H54 (cell line): Measurements from ENCODE around the gene OIP5.
"Not testable (repeated sequence)": the region's sequence is repeated elsewhere in the genome, so short reads cannot be mapped to it uniquely, and the experiment has no call there.

Experiments used
- DNase-seq: peaks from one replicate; pipeline ENCODE4 v3.0.0; 2011; ENCODE audit warnings: low spot score, mixed read lengths; ENCODE audit not compliant: insufficient read length
- FAIRE-seq: peaks from 3 replicates; lab custom pipeline; 2011; peaks lifted over from hg19 to GRCh38; lab: Jason Lieb, UNC
- POLR2A ChIP-seq: IDR thresholded peaks from 2 replicates; pipeline ENCODE4 v1.6.1; 2011; ENCODE audit warnings: low read depth, mild to moderate bottlenecking, low read length

The OIP5 gene

DNA sequence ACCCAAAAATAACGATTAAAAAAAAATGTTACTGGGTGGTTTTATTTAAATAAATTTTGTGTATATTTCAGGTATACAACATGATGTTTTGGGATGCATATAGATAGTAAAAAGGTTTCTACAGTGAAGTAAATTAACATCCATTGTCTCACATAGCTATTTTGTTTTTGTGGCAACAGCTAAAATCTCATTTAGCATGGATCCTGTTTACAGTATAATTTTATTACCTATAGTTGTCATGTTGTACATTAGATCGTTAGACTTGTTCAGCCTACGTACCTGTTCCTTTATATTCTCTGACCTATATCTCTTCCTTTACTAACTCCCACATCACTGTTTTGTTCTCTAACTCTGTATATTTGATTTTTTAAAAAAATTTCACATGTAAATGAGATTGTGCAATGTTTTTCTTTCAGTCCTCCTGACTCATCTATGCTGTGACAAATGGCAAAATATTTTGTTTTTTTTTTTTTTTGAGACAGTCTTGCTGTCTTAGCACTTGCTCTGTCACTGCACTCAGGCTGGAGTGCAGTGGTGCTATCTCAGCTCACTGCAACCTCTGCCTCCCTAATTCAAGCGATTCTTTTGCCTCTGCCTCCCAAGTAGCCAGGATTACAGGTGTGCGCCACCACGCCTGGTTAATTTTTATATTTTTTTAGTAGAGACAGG lies 45.6 kb downstream of the OIP5 start:
- no peak for TF ChIP-seq POLR2A
- FAIRE-seq (no peak), DNase-seq (no peak)

DNA sequence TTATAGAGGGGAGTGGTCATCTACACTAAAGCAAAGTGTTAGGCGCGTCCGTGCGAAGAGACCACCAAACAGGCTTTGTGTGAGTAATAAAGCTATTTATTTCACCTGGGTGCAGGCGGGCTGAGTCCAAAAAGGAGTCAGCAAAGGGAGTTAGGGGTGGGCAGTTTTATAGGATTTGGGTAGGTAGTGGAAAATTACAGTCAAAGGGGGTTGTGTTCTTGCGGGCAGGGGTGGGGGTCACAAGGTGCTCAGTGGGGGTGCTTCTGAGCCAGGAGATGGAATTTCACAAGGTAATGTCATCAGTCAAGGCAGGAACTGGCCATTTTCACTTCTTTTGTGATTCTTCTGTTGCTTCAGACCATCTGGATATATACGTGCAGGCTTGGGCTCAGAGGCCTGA lies 47.1 kb downstream of the OIP5 start:
- no peak for DNase-seq
- FAIRE-seq = no peak

GRCh38 chr15:41284427-41285177 lies 47.8 kb downstream of the OIP5 start:
- DNase-seq (no peak), FAIRE-seq (no peak)
- TF ChIP-seq POLR2A = no peak

More for the DNA sequence above, 47.1 kb downstream of the OIP5 start:
- TF ChIP-seq POLR2A = no peak

GRCh38 chr15:41283653-41284426 lies 48.6 kb downstream of the OIP5 start:
- DNase-seq (peak; percentile 93), FAIRE-seq (peak; percentile 57)
- peak; percentile 69 for TF ChIP-seq POLR2A

- DNase-seq, FAIRE-seq: not testable (repeated sequence)
These were observed 49.3 kb downstream of the OIP5 start for GRCh38 chr15:41282980-41283652.

GRCh38 chr15:41282436-41282835 lies 50.0 kb downstream of the OIP5 start:
- not testable (repeated sequence) for FAIRE-seq

GRCh38 chr15:41281236-41281635 lies 51.2 kb downstream of the OIP5 start:
- no peak for TF ChIP-seq POLR2A
- FAIRE-seq = peak; percentile 93
- DNase-seq = peak; percentile 71

More at GRCh38 chr15:41282436-41282835, 50.0 kb downstream of the OIP5 start:
- DNase-seq = not testable (repeated sequence)

GRCh38 chr15:41279535-41280283 lies 52.7 kb downstream of the OIP5 start:
- no peak for FAIRE-seq
- no peak for DNase-seq

GRCh38 chr15:41278319-41278718 lies 54.1 kb downstream of the OIP5 start:
- no peak for DNase-seq
- TF ChIP-seq POLR2A = no peak
- FAIRE-seq = no peak

More at GRCh38 chr15:41279535-41280283, 52.7 kb downstream of the OIP5 start:
- TF ChIP-seq POLR2A = no peak

- no peak for DNase-seq
These were observed 55.6 kb downstream of the OIP5 start for GRCh38 chr15:41276831-41277230.

DNA sequence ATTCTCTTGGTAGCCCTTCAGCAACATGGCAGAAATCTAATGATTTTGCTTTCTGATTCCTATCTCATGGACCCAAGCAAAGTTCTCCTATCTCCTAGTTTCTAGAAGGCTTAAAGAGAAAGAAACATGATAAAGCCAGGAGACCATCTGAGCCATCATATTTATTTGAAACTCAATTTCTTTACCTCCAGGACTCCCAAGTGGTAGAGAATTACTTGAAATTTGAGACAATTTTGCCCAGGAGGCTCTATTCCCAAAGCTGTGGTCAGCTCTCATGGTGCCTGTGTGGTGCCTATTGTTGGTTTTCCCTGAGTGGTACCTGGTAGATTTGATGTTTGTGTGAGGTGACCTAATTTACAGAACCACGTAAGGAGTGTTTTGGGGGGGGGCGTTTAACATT lies 62.5 kb downstream of the OIP5 start:
- no peak for TF ChIP-seq POLR2A
- no peak for FAIRE-seq

More at GRCh38 chr15:41276831-41277230, 55.6 kb downstream of the OIP5 start:
- FAIRE-seq = no peak
- no peak for TF ChIP-seq POLR2A

DNA sequence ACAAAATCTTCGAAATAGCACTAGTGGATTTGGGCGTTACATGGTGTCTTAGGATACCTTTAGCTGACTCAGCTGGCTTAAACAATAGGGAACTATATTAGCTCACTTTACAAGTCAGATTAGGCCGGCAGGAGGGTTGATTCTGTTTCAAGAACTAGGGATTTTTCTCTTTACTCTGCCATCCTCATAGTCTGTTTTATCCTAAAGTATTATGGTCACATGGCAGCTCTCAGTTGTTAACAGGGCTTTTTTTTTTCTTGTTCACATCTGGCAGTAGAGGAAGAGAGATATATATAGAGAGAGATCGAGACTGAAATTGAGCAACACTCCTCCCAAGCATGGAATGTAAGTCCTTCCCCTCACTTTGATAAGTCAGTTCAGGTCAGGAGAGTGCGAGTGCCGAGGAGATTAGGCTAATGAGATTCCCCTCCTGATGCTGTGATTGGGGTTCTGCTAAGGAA lies 68.5 kb downstream of the OIP5 start:
- no peak for TF ChIP-seq POLR2A
- no peak for FAIRE-seq
- DNase-seq = no peak

More for the DNA sequence above, 62.5 kb downstream of the OIP5 start:
- no peak for DNase-seq

- TF ChIP-seq POLR2A = no peak
- no peak for DNase-seq
- peak; percentile 23 for FAIRE-seq
These were observed 69.8 kb downstream of the OIP5 start for GRCh38 chr15:41262571-41262970.

DNA sequence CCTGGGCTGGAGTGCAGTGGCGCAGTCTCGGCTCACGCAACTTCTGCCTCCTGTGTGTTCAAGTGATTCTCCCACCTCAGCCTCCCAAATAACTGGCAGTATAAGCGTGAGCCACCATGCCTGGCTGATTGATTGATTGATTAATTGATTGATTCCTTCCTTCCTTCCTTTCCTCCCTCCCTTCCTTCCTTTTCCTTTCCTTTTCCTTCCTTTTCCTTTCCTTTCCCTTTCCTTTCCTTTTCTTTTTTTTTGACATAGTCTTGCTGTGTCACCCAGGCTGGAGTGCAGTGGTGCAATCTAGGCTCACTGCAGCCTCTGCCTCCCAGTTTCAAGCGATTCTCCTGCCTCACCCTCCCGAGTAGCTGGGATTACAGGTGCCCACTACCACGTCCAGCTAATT lies 71.5 kb downstream of the OIP5 start:
- not testable (repeated sequence) for DNase-seq, FAIRE-seq
